Tibial nerve (tissue), 4 donors: ENCODE data around the gene MAP3K14. TPM values are rescaled to one million over a fixed set of nuclear protein-coding genes. Genes with fewer than 3 reads are reported as not detected.

Source experiments
- DNase-seq, 2 donors: peaks; one replicate each; pipeline ENCODE4 v3.0.0-alpha.2; 2019; ENCODE audit warnings: low spot score in 2 of 2
- H3K27ac ChIP-seq, 4 donors: fragments of 200-600 bp; sonication (generic) in 3 of 4; one replicate each; pipeline ENCODE4 v1.5.1; 2017 to 2019; ENCODE audit warnings: mild to moderate bottlenecking in 1 of 4
- H3K27me3 ChIP-seq, 2 donors: fragments of 200-600 bp; sonication (generic) in 1 of 2; one replicate each; pipeline versions ENCODE4 v1.5.1 to v1.6.0; 2017 to 2019
- H3K36me3 ChIP-seq, 3 donors: fragments of 200-600 bp; sonication (generic); one replicate each; pipeline ENCODE4 v1.5.1; 2018 to 2019
- H3K4me1 ChIP-seq, 4 donors: fragments of 200-600 bp; sonication (generic) in 3 of 4; one replicate each; pipeline ENCODE4 v1.5.1; 2017 to 2019
- H3K4me3 ChIP-seq, 4 donors: fragments of 200-600 bp; sonication (generic) in 3 of 4; one replicate each; pipeline ENCODE4 v1.5.1; 2017 to 2019; ENCODE audit warnings: mild to moderate bottlenecking in 1 of 4, moderate library complexity in 1 of 4
- H3K9me3 ChIP-seq, 4 donors: fragments of 200-600 bp; sonication (generic) in 3 of 4; one replicate each; pipeline ENCODE4 v1.5.1; 2017 to 2019
- EP300 ChIP-seq, 2 donors: sonication (generic); formaldehyde crosslinking; IDR thresholded peaks; one replicate each; pipeline ENCODE4 v1.6.1; 2017; ENCODE audit warnings: antibody characterized with exemption in 2 of 2, mild to moderate bottlenecking in 1 of 2
- POLR2A ChIP-seq, 2 donors: fragments of 450-650 bp; IDR thresholded peaks; one replicate each; pipeline ENCODE4 v1.6.1; 2017; ENCODE audit warnings: antibody characterized with exemption in 2 of 2, mild to moderate bottlenecking in 2 of 2, moderate library complexity in 2 of 2
- WGBS, 2 donors: methylation state at CpG; one replicate each; pipeline ENCODE4 v1.1.5; 2018; 5-methylcytosine and 5-hydroxymethylcytosine counted together
- total RNA-seq, 4 donors: library from RNA; depleted of rRNA; stranded (reverse); fragments of >200 nt; gene quantifications; one replicate each; pipeline ENCODE4 v1.1.0, GENCODE V29; 2016
- TF ChIP-seq, protein P1 (sequence below), 5 experiments: fragments of 200-600 bp in 3 of 5; fragments of 450-650 bp in 2 of 5; sonication (generic) in 3 of 5; IDR thresholded peaks; one replicate each; pipeline ENCODE4 v1.5.1; 2016 to 2019; ENCODE audit warnings: antibody characterized with exemption in 5 of 5, mild to moderate bottlenecking in 3 of 5, moderate library complexity in 2 of 5

MAP3K14 gene
- total RNA-seq, 4 donors from 2014 or later, result 9.6 to 15.6 (median 13.3) TPM

DNA sequence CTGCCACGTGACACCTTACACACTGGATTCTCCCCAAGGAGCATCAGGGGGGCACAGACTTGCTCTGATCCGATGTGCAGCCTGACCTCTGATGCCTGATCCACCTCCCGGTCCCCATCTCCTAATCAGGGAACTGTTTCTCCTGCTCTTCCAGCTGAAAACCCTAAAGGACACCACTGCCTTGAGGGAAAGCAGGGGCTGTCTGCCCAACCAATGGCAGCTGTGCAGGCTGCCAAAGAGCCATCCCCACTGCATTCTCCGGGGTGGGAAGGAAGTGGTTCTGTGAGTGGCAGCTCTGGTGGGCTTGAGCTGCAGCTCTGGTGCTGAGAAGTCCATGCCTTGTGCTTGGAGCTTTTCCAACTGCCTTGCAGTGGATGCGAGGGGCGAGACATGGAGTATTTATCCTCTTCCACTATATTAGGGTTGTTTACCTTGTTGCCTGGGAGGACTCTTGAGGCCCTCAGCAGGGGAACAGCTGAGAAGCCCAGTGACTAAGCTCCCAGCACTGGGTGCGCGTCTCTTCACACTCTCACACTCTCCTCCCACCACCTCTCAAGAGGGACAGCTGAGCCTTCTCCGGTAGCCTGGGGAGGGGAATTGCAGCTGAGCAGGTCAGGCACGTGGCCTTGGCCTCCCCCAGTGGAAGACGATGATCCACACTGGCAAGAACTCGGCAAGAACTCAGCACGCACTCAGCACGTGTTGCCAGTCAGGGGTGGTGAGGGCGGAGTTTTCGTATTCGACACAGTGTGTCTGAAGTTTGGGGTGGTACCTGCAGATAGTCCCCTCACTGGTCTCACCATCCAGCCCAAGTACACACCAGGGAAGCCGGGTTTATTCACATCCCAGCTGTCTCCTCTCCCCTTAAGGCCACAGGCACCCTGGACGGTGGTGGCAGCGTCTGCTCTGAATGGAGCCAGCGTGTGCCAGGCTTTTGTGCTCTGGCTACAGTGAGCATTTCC lies 33.9 kb downstream of the MAP3K14 start:
- H3K36me3 ChIP-seq, result peaks cover 0 to 79% (median 36%) of the 10 kb centered on the region in 3 donors
- no peak for DNase-seq
- H3K4me3 ChIP-seq, result no peak overlapping the region
- TF ChIP-seq, protein P1, sequence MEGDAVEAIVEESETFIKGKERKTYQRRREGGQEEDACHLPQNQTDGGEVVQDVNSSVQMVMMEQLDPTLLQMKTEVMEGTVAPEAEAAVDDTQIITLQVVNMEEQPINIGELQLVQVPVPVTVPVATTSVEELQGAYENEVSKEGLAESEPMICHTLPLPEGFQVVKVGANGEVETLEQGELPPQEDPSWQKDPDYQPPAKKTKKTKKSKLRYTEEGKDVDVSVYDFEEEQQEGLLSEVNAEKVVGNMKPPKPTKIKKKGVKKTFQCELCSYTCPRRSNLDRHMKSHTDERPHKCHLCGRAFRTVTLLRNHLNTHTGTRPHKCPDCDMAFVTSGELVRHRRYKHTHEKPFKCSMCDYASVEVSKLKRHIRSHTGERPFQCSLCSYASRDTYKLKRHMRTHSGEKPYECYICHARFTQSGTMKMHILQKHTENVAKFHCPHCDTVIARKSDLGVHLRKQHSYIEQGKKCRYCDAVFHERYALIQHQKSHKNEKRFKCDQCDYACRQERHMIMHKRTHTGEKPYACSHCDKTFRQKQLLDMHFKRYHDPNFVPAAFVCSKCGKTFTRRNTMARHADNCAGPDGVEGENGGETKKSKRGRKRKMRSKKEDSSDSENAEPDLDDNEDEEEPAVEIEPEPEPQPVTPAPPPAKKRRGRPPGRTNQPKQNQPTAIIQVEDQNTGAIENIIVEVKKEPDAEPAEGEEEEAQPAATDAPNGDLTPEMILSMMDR (IDR thresholded peaks at IDR 0.05), result no peak
- TF ChIP-seq EP300 (IDR thresholded peaks at IDR 0.05) (no peak), POLR2A (IDR thresholded peaks at IDR 0.05) (no peak)
- no peaks in the 10 kb centered on the region for H3K27me3 ChIP-seq
- peaks cover 0 to 14% (median 5%) of the 10 kb centered on the region in 4 donors for H3K4me1 ChIP-seq
- H3K9me3 ChIP-seq, result no peaks in the 10 kb centered on the region
- 73 to 75% methylated on average over 21 of the region's 21 CpGs for WGBS, 2 donors
- peak overlapping the region in 1 of 4 donors; percentile 42 for H3K27ac ChIP-seq

DNA sequence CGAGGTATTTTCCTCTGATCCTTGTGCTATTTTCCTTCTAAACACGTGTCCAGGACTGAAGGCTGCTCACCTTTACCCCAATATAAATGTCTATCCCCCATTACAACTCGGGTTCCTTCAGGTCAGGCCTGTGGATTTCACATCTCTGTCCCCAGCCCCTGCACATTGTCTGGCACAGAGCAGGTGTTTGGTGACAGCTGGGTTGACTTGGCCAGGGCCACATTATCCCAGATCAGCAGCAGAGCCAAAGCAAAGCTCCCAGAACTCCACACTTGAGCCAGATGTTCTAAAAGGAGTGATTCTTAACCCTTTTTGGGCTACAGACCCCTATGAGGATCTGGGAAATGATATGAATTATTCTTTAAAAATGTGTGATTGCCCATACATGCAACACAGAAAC lies 36.9 kb downstream of the MAP3K14 start:
- Histone ChIP-seq H3K36me3 (peaks cover 0 to 48% (median 18%) of the 10 kb centered on the region in 3 donors), H3K27ac (no peak overlapping the region), H3K4me3 (no peak overlapping the region), H3K9me3 (no peaks in the 10 kb centered on the region), H3K4me1 (peaks cover 0 to 31% (median 12%) of the 10 kb centered on the region in 4 donors), H3K27me3 (no peaks in the 10 kb centered on the region)
- DNase-seq, result no peak
- TF ChIP-seq POLR2A (IDR thresholded peaks at IDR 0.05) (no peak), EP300 (IDR thresholded peaks at IDR 0.05) (no peak)
- 77 to 79% methylated on average over 3 of the region's 3 CpGs for WGBS, 2 donors

DNA sequence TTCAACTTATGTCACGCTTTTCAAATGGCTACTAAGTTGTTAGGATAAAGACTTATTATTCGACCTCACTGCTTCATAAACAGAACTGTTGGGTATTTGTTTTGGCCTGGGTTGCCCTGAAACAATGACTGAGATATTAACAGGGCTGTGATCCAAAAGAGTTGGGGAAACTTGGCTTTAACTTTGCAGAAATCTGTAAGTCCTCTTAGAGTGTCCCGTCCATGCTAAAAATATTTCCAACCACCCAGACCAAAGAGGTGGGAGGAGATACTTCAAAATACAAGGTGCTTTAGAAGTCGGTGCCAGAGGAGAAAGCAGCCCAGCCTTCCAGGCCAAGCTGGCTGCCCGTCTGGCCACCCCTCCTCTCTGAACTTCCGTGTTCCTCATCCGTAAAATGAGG lies 38.8 kb downstream of the MAP3K14 start:
- Histone ChIP-seq H3K27ac (peak overlapping the region in 3 of 4 donors; percentile 64 to 70 (median 68)), H3K4me1 (peaks cover 0 to 43% (median 12%) of the 10 kb centered on the region in 4 donors), H3K27me3 (no peaks in the 10 kb centered on the region), H3K9me3 (no peaks in the 10 kb centered on the region), H3K4me3 (no peak overlapping the region), H3K36me3 (peaks cover 0 to 46% (median 15%) of the 10 kb centered on the region in 3 donors)
- no peak for DNase-seq
- TF ChIP-seq POLR2A (IDR thresholded peaks at IDR 0.05) (no peak), EP300 (IDR thresholded peaks at IDR 0.05) (no peak)
- TF ChIP-seq, protein P1 (IDR thresholded peaks at IDR 0.05), result no peak
- 14 to 16% methylated on average over 7 of the region's 7 CpGs for WGBS, 2 donors

DNA sequence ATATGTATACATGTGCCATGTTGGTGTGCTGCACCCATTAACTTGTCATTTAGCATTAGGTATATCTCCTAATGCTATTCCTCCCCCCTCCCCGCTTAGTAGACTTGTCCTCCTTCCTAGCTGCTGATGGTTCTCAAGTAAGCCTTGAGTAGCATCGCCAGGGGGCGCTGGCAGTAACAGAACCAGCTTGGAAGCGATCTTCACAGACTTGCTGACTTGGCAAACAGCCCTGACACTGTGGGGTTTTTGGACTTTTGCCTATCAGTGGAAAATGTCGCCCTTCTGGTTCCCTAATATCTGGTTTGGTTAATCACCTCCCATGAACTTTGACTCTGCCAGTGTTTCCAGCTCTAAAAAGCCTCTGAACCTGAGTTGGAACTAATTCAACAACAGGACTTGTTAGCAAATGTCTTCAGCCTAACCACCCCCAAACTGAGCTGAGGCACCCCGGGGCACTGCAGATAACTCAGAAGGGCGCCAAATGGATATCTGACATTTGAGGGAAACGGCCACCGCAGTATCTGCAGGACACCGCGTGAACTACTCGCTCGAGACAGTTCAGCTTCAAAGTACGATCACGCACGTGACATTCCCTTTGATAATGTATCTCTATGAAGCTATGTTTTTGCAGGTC lies 39.5 kb downstream of the MAP3K14 start:
- DNase-seq, result peak; percentile 92 to 98
- Histone ChIP-seq H3K27ac (peak overlapping the region; percentile 50 to 70 (median 66)), H3K27me3 (no peaks in the 10 kb centered on the region), H3K36me3 (peaks cover 0 to 46% (median 9%) of the 10 kb centered on the region in 3 donors), H3K4me1 (peaks cover 0 to 43% (median 12%) of the 10 kb centered on the region in 4 donors), H3K4me3 (no peak overlapping the region), H3K9me3 (no peaks in the 10 kb centered on the region)
- 18 to 24% methylated on average over 16 of the region's 16 CpGs for WGBS, 2 donors
- TF ChIP-seq, protein P1 (IDR thresholded peaks at IDR 0.05), result peak; percentile 75 to 93 (median 85)
- TF ChIP-seq POLR2A (IDR thresholded peaks at IDR 0.05), result no peak
- peak in 1 of 2 donors; percentile 71 for TF ChIP-seq EP300 (IDR thresholded peaks at IDR 0.05)

DNA sequence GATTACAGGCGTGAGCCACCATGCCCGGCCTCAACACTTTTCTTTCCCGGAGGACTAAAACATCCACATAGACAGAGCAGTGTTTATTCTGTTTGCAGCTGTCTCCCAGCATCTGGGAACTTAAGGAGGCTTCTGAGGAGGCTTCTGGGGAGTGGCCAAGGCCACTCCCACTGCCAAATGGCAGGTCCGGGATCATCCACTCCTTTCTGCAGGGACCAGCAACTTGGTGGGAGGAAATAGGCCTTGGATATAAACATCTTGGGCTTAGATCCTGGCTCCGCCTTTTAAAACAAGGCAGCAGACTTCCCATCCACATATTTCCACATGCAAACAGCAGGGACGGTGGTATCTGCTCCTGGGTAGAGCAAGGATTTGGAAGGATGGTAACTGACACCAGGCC lies 40.8 kb downstream of the MAP3K14 start:
- WGBS, 2 donors, result 49 to 65% methylated on average over 6 of the region's 6 CpGs
- Histone ChIP-seq H3K27me3 (no peaks in the 10 kb centered on the region), H3K9me3 (no peaks in the 10 kb centered on the region), H3K4me1 (peaks cover 0 to 43% (median 12%) of the 10 kb centered on the region in 4 donors), H3K4me3 (no peak overlapping the region), H3K36me3 (peaks cover 0 to 50% (median 12%) of the 10 kb centered on the region in 3 donors), H3K27ac (no peak overlapping the region)
- TF ChIP-seq, protein P1 (IDR thresholded peaks at IDR 0.05), result no peak
- TF ChIP-seq POLR2A (IDR thresholded peaks at IDR 0.05) (no peak), EP300 (IDR thresholded peaks at IDR 0.05) (no peak)
- no peak for DNase-seq
